Spleen (tissue), 7 donors: ENCODE results near the gene KLHDC7B.

Experiments used
- POLR2A ChIP-seq, 3 donors: fragments of 450-650 bp; IDR thresholded peaks; one replicate each; pipeline ENCODE4 v1.5.1; 2017; ENCODE audit warnings: antibody characterized with exemption in 3 of 3, mild to moderate bottlenecking in 1 of 3
- TF ChIP-seq, protein P1 (sequence below), 11 experiments: fragments of 200-600 bp in 7 of 11; fragments of 450-650 bp in 4 of 11; sonication (generic) in 4 of 11; IDR thresholded peaks in 8 of 11; conservative IDR thresholded peaks in 3 of 11; 1 replicate in 7 of 11; 2 replicates in 4 of 11; pipeline versions ENCODE4 v1.4.0 to v1.8.0; 2016 to 2021; ENCODE audit warnings: antibody characterized with exemption in 11 of 11, inconsistent platforms in 4 of 11, mild to moderate bottlenecking in 1 of 11
- donor health status: DM: no; HTN: no; CAD: no; lungs with moderate emphysema.
- donor health status: DM: no; HTN: no; CAD: no.
- donor health status: DM: no; HTN: no; CAD: no.

GRCh38 chr22:50576806-50577696 is 31.4 kb downstream of the KLHDC7B start:
- TF ChIP-seq, protein P1, sequence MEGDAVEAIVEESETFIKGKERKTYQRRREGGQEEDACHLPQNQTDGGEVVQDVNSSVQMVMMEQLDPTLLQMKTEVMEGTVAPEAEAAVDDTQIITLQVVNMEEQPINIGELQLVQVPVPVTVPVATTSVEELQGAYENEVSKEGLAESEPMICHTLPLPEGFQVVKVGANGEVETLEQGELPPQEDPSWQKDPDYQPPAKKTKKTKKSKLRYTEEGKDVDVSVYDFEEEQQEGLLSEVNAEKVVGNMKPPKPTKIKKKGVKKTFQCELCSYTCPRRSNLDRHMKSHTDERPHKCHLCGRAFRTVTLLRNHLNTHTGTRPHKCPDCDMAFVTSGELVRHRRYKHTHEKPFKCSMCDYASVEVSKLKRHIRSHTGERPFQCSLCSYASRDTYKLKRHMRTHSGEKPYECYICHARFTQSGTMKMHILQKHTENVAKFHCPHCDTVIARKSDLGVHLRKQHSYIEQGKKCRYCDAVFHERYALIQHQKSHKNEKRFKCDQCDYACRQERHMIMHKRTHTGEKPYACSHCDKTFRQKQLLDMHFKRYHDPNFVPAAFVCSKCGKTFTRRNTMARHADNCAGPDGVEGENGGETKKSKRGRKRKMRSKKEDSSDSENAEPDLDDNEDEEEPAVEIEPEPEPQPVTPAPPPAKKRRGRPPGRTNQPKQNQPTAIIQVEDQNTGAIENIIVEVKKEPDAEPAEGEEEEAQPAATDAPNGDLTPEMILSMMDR (IDR thresholded peaks at IDR 0.05 in 8 of 11, conservative IDR thresholded peaks at IDR 0.05 in 3 of 11) = no peak
- TF ChIP-seq POLR2A (IDR thresholded peaks at IDR 0.05) = no peak
